Activated effector memory CD4-positive, alpha-beta T cell treated with Interleukin-2 at 50 U/mL for 16 hours (primary cell): ENCODE data around the gene GRIN3A.
"Not testable (repeated sequence)": the region's sequence is repeated elsewhere in the genome, so short reads cannot be mapped to it uniquely, and the experiment has no call there.

Experiments used
- DNase-seq: peaks from one replicate; pipeline ENCODE4 v3.0.0-alpha.2; 2020

GRIN3A gene

DNA sequence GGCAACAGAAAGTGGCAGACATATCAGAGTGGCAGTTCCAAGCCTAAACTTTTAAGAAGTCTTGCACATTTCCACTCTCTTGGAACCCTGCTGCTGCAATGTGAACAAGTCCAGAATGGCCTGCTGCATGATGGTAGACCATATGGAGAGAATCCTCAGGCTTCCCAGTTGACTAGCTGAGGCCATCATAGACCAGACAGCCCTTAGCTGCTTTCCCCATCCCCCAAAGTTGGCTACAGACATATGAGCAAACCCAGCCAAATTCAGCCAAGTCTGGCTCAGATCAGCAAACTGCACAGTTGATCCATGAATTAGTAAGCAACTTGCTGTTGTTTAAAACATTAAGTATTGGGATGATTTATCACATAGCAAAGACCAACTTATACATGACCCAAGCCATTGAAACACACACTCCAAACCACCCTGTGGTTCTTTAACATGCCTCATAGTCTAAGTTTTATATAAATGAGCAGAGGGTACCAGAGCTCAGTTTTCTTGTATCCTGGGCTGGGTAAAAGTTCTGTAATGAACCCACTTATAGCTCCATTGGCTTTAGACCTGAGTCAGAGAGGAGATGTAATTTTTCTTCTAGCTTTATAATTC is 163.6 kb downstream of the GRIN3A start:
- no peak for DNase-seq

DNA sequence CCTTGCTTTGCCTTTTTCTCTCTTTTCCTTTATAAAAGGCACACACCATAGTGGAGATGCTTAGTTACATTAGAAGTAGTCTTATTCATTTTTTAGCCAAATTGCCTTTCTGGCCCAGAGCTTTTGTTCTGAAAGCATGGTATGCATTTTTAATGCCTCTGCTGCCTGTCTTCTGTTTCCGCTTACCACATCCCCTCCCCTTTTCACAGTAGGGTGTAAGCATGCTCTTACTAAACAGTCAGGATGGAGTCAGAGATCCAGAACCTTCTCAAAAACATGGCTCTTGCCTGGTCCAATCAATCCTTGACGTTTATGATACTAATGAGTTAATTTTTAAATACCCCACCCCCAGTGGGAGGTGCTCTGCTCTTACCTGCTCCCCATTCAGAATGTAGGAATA is 166.1 kb downstream of the GRIN3A start:
- DNase-seq, result no peak

DNA sequence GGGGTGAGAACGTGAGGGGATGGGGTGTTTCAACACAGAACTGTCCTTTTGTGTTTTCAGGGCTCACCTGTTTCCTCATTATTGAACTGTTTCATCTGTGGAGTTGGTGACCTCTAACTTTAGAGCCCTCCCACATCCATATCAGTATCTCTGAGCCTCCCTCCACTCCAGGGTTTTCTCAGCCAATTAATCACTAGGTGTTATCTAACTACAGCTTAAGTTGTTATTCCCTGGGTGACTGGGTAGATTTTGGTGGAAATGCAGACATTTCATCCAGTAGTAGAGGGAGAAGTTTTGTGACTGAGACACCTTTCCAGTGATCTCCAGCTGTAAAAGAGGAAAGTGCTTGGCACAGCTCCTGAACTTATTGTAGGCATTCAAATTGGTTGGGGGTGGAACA is 167.3 kb downstream of the GRIN3A start:
- DNase-seq, result no peak

- no peak for DNase-seq
Measured at GRCh38 chr9:101569741-101570501, 168.5 kb downstream of the GRIN3A start.

GRCh38 chr9:101567725-101568350 is 170.6 kb downstream of the GRIN3A start:
- DNase-seq, result no peak

DNA sequence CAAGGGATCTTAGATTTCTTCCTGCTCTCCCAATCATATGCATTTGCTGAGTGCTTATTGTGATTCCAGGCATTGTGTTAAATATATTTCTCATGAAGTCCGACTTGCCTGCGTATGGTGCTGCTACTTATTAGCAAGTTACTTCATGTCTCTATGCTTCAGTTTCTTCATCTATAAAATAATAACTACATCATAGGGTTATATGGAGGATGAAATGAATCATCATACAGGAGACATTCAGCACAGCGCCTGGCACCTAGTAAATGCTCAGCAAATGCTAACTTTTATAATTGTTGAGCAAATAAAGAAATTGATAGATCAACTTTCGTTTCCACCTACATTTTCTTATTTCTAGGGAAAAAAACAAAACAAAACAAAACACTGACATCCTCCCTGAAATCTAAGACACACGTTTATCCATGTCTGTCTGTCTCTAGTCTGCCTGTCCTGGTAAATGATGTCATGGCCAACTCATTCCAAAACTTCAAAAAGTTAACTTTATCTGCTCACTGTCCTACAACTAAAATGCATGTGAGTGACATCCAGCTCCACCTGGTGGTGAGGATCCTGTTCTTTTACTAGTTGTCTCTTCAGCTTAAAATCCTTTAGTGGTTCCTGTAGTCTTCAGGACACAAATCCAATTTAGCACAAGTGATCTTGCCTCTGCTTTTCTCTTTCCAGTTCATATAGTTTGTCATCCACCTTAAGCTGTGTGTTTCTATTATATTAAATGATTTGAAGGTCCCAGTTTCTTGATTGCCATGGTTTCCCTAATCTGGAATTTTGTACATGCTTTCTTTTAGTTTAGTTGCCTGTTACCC is 171.3 kb downstream of the GRIN3A start:
- DNase-seq, result no peak

DNA sequence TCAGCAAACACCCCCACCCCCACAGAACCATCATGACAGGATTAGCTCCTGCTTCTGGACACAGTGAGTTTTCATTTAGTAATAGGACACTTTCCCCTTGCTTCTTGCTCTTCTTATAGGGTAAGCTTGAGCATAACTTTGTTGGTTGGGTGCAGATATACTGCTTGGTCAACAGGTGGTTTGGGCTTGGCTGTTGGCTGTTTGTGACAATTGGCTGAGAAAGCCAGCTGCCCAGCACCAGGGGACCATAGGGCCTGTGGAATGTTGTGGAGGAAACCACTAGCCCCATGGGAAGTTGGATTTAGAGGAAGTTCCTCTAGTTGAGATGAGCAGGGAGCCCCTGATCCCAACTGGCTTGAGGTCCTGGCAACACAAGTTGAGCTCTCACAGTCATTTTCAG is 174.2 kb downstream of the GRIN3A start:
- DNase-seq, result no peak

DNA sequence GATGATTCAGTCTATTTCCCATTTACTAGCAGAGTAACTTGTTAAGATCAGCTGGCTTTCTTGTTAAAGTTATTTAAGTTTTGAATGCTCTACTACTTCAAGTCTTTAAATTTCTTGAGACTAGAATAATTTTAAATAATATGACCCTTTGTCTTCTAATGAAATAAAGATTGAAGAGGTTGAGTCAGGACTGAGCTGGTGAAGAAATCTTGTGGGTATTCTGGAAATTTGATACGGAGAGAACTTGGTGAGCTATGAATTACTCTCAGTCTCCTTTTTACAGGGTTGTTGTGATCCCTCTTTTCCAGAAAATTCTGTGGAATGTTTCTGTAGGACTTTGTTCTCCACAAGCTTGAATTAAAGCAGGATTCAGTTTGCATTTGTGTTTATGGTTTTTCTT is 175.5 kb downstream of the GRIN3A start:
- no peak for DNase-seq

DNA sequence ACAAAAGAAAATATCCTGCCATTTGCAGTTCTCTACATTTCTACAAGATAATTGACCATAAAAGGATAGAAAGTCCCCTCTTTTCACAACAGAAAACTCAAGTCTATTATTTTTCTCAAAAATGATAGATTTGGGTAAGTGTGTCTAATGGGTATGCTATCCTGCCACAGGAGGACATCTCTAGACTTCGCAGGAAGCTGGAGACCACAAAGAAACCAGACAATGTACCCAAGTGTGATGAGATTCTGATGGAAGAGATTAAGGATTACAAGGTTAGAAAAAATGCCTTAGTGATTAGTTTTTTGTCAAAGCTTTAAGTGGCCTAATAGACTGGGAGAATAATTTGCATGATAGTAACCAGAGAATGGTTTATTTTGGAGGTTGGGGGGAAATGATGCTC is 176.7 kb downstream of the GRIN3A start:
- no peak for DNase-seq

DNA sequence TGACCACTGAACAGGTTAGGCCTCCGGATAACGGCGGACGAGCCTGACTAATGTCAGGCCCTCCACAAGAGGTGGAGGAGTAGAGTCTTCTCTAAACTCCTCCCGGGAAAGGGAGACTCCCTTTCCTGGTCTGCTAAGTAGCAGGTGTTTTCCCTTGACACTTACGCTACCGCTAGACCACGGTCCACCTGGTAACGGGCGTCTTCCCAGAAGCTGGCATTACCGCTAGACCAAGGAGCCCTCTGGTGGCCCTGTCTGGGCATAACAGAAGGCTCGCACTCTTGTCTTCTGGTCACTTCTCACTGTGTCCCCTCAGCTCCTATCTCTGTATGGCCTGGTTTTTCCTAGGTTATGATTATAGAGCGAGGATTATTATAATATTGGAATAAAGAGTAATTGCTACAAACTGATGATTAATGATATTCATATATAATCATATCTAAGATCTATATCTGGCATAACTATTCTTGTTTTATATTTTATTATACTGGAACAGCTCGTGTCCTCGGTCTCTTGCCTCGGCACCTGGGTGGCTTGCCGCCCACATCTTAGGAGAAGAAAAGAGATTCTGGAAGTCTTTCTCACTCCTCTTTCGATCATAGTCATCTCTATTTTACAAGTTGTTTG is 188.9 kb downstream of the GRIN3A start:
- not testable (repeated sequence) for DNase-seq

- DNase-seq, result no peak
Measured at GRCh38 chr9:101543098-101543735, 195.2 kb downstream of the GRIN3A start.

- DNase-seq, result no peak
Measured at GRCh38 chr9:101540069-101540468, 198.4 kb downstream of the GRIN3A start.

DNA sequence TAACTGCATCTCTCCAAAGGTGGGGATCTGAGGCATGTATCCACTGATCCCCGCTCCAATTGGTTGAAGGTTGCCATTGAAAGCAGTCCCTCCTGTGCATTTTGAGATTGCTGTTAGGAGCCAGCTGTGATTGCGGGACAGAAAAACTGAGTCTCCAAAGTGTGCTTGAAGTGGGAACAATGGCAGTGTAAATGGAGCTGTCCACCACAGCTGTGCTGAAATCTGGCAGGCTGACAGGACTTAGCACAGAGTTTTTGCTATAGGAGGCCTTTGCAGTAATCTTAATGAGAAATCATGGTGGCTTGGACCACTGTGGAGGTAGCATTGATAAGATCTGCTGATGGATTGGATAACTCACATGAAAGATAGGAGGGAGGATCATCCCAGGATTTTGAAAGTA is 201.5 kb downstream of the GRIN3A start:
- DNase-seq, result no peak

DNA sequence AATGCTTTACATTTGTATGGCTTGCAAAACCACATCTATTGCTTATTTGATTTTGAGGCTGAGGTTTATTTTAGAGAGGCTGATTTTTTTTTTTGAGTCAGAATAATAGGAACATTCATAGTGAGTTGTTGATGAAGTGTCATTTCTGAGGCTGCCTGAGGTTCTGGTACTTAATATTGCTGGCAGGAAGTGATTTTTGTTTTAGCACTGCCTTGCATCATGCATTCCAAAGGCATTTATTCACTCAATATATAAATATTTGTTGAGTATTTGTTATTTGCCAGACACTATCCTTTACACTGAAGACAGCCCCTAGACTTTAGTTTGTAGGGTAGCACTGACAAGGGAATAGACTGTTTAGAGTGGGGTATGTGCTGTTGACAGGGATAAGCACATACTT is 202.1 kb downstream of the GRIN3A start:
- no peak for DNase-seq

DNA sequence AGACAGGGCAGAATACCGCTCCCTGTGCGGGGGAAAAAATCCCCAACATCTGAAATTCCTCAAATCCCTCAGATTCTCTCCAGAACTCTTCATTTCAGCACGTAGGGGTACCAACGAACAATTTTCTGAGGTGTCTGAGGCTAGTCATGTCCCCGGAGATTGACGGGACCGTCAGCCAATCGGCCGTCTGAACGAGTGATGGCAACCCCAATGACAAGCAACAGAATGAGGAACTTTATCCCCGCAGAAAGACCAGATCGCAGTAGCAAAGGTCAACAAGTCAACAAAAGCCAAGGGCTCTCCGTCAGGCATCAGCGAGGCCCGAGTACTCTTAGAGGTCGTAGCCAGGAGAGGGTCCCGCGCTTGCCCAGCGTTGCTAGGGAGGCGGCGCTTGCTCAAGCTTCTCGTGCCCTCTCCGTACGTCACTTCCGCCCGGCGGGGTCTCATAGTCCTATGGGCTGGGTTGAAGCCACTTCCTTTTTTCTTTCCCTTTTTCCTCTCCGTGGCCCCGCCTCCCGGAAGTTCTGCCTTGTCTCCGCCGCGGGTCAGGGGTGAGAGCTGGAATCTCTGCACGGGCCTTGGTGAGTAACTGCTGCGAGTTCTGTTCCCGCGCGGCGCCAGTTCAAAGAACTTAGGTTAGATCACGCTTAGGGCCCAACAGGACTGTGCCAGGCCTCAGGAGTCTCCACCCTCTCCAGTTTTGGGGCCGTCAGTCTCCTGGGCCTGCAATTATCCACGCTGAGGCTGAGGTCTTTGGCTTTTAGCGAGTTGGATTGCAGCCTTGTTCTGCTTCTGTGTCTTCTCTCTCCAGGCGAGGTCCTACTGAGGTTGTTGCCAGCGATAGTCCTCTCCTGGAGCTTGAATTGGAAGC is 204.9 kb downstream of the GRIN3A start, which contains the start of gene RNF20:
Gene RNF20, plus strand, starts transcription at position 520 of the 871 bp plus-strand sequence. CDS start 1,571 bp downstream, outside the sequence.
- DNase-seq, result peak; percentile 98

GRCh38 chr9:101530076-101530711 is 208.3 kb downstream of the GRIN3A start:
- peak; percentile 52 for DNase-seq

DNA sequence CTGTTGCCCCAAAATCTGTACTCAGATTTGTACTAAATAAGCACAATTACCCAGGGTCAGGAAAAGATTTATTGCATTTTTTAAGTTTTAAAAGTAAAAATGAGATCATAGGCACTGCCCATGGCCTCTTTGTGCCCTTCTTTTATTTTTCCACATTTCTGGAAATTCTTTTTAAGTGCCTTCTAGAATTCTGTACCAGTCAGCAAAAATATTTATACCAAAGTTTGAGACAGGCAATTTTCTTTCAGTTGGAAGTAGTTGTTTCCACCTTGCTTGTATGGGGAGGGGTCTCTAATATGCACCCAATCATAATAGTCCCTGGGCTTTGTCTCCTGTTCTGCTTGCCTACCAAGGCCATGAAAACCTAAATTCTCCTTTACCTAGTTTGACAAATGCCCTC is 210.4 kb downstream of the GRIN3A start:
- no peak for DNase-seq

DNA sequence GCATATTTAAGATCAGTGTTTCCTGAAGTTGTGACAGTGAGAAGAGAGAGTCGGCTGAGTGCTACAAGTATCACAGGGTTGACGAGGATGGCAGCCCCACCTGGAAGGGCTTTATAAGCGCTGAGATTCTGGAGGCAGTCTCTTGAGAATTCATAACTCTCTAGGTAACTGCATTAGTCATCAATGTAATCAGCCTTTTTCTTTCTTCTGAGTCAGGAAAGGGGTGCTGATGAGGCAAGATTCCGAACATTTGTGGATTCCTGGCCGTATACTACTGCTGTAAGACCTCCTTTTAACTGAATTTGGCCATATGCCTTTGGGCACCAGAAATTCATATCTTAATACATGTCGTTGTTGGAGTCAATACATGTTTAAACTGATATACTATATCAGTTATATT is 211.4 kb downstream of the GRIN3A start:
- no peak for DNase-seq

DNA sequence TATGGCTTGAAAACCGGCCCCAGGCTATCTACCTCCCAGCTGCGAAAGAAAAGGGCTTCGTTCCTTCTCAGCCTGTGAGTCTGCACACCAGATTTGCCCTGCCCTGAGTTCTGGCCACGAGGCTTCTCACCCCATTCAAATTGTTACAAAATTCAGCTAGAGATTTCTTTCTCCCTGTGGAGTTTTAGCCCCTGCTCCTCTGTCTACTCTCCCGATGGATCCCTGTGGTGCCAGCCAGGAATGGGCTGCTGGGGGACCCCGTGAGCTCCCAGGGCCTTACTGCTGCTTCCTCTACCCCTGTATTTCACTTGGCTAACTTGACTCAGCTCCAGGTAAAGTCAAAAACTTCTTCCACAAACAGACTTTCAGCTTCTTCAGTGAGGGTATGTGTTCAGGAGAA is 214.1 kb downstream of the GRIN3A start:
- no peak for DNase-seq
